Stimulated activated CD4-positive, alpha-beta T cell treated with anti-CD3 and anti-CD28 coated beads, Interleukin-15, amount 100 ng/mL, for 48 hours (primary cell): ENCODE measurements around the gene SELENOM.
"Not testable (repeated sequence)": the region's sequence is repeated elsewhere in the genome, so short reads cannot be mapped to it uniquely, and the experiment has no call there.

Experiments used
- DNase-seq, 2 donors: peaks; one replicate each; pipeline ENCODE4 v3.0.0-alpha.2; 2020; ENCODE audit warnings: low read depth in 2 of 2

SELENOM gene

GRCh38 chr22:31133911-31134310 is 26.5 kb upstream of the SELENOM start:
- DNase-seq, result no peak

- no peak for DNase-seq
Measured at GRCh38 chr22:31130873-31131272, 23.5 kb upstream of the SELENOM start.

GRCh38 chr22:31128156-31128555 is 20.8 kb upstream of the SELENOM start:
- no peak for DNase-seq

- DNase-seq, result no peak
Measured at GRCh38 chr22:31127181-31127772, 19.9 kb upstream of the SELENOM start.

GRCh38 chr22:31126869-31127175 is 19.5 kb upstream of the SELENOM start:
- no peak for DNase-seq

- no peak for DNase-seq
Measured at GRCh38 chr22:31126128-31126868, 18.9 kb upstream of the SELENOM start.

GRCh38 chr22:31125521-31126117 is 18.3 kb upstream of the SELENOM start:
- DNase-seq, result no peak

- no peak for DNase-seq
Measured at GRCh38 chr22:31124811-31125465, 17.6 kb upstream of the SELENOM start.

- no peak for DNase-seq
Measured at GRCh38 chr22:31124290-31124689, 16.9 kb upstream of the SELENOM start.

GRCh38 chr22:31123292-31123602 is 15.9 kb upstream of the SELENOM start:
- DNase-seq, result no peak

- no peak for DNase-seq
Measured at GRCh38 chr22:31122532-31123291, 15.3 kb upstream of the SELENOM start, which contains the start of gene INPP5J. TSS of gene INPP5J (plus strand) at chr22:31122966. CDS start at chr22:31123015, 49 bp downstream.

- DNase-seq, result no peak
Measured at GRCh38 chr22:31122196-31122531, 14.8 kb upstream of the SELENOM start.

- no peak for DNase-seq
Measured at GRCh38 chr22:31121403-31121802, 14.0 kb upstream of the SELENOM start.

- no peak for DNase-seq
Measured at GRCh38 chr22:31120642-31121041, 13.3 kb upstream of the SELENOM start.

GRCh38 chr22:31120230-31120629 is 12.9 kb upstream of the SELENOM start:
- no peak for DNase-seq

GRCh38 chr22:31119026-31119717 is 11.8 kb upstream of the SELENOM start:
- no peak for DNase-seq

GRCh38 chr22:31118046-31118820 is 10.9 kb upstream of the SELENOM start:
- no peak for DNase-seq

GRCh38 chr22:31112547-31113091 is 5.3 kb upstream of the SELENOM start:
- not testable (repeated sequence) for DNase-seq

- DNase-seq, result no peak
Measured at GRCh38 chr22:31107894-31108218, 488 bp upstream of the SELENOM start.

- no peak for DNase-seq
Measured at GRCh38 chr22:31106731-31107177, 614 bp downstream of the SELENOM start.
